OCI-LY7 (cell line): ENCODE measurements around the gene GIT2.

Experiments used
- EZH2phosphoT487 ChIP-seq: fragments of 200-600 bp; sonication (generic); IDR thresholded peaks from 2 replicates; pipeline ENCODE4 v1.6.1; 2018; ENCODE audit warnings: low read depth, borderline replicate concordance, mild to moderate bottlenecking, mixed run types, antibody characterized with exemption, low read length, moderate library complexity, mixed read lengths
- TF ChIP-seq, protein P1 (sequence below): fragments of 200-600 bp; sonication (generic); conservative IDR thresholded peaks from 2 replicates; pipeline ENCODE4 v1.5.1; 2014; ENCODE audit warnings: mild to moderate bottlenecking, antibody characterized with exemption, low read length, moderate library complexity, mixed read lengths

DNA sequence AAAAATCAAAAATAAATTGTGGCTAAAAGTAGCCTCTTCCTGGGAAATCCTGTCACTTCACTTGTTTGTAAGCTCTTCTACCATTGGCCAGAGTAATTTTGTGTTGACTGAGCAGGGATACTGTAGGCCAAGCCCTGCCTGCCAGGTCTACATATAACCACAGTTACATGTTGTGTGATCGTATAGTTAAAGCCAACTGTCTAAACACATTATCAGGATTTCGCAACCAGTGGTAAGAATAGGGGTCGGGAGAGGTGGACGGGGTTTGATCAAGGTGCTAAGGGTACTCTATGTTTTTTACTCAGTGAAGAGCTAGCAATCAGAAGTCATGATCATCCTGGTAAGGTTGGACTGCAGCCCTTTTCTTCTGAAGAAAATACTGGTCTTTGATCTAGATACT is 16.5 kb upstream of the GIT2 start:
- TF ChIP-seq, protein P1, sequence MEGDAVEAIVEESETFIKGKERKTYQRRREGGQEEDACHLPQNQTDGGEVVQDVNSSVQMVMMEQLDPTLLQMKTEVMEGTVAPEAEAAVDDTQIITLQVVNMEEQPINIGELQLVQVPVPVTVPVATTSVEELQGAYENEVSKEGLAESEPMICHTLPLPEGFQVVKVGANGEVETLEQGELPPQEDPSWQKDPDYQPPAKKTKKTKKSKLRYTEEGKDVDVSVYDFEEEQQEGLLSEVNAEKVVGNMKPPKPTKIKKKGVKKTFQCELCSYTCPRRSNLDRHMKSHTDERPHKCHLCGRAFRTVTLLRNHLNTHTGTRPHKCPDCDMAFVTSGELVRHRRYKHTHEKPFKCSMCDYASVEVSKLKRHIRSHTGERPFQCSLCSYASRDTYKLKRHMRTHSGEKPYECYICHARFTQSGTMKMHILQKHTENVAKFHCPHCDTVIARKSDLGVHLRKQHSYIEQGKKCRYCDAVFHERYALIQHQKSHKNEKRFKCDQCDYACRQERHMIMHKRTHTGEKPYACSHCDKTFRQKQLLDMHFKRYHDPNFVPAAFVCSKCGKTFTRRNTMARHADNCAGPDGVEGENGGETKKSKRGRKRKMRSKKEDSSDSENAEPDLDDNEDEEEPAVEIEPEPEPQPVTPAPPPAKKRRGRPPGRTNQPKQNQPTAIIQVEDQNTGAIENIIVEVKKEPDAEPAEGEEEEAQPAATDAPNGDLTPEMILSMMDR, result no peak
- no peak for TF ChIP-seq EZH2phosphoT487
